HEK293T (cell line): Measurements from ENCODE around the gene ARPC4.

Experiments
- HDGF ChIP-seq: fragments of 450-650 bp; IDR thresholded peaks from 2 replicates; pipeline ENCODE4 v1.6.1; 2017; ENCODE audit warnings: antibody characterized with exemption, borderline replicate concordance
- NFRKB ChIP-seq: fragments of 450-650 bp; IDR thresholded peaks from 2 replicates; pipeline ENCODE4 v1.6.1; 2016; ENCODE audit warnings: mild to moderate bottlenecking, moderate library complexity
- SP1 ChIP-seq: fragments of 450-650 bp; IDR thresholded peaks from 2 replicates; pipeline ENCODE4 v1.6.1; 2017
- SUZ12 ChIP-seq: fragments of 450-650 bp; IDR thresholded peaks from 2 replicates; pipeline ENCODE4 v1.6.1; 2016; ENCODE audit warnings: mild to moderate bottlenecking
- TARDBP ChIP-seq: fragments of 450-650 bp; IDR thresholded peaks from 2 replicates; pipeline ENCODE4 v1.6.1; 2016

DNA sequence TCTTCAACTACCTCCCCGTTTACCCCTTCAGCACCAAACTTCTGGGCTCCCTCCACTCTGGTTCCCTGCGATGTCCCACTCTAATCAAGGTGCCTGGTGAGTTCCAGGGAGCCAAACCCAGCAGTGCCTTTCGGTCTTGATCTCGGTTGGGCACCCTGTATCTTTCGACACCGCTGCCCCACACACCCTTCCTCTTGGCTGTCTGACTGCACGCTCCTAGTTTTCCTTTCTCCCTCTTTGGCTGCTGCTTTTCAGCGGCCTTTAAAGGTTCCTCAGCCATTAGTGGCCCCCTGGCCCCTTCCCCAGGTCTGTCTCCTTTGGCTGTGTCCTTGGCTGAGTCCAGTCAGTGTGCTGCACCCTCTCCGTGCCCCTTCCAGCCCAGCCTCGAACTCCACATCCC, 18.0 kb downstream of the ARPC4 start:
- TF ChIP-seq TARDBP (no peak), NFRKB (no peak), SUZ12 (no peak), SP1 (no peak), HDGF (no peak)
